Osteoblast (primary cell): ENCODE measurements around the gene COBLL1. TPM values are rescaled to one million over a fixed set of nuclear protein-coding genes. Genes with fewer than 3 reads are reported as not detected.

Source experiments
- DNase-seq: peaks from one replicate; pipeline ENCODE4 v3.0.0; 2011; ENCODE audit warnings: low spot score, mixed read lengths; ENCODE audit not compliant: insufficient read length; ENCODE audit errors: missing footprints
- H2AFZ ChIP-seq: 2 replicates; pipeline ENCODE4 v1.6.0; 2011; ENCODE audit warnings: mild to moderate bottlenecking, low read length
- H3K27ac ChIP-seq: 2 replicates; pipeline ENCODE4 v1.5.1; 2011; ENCODE audit warnings: mild to moderate bottlenecking, low read depth, low read length, moderate library complexity
- H3K27me3 ChIP-seq: 2 replicates; pipeline ENCODE4 v1.6.0; 2012; ENCODE audit warnings: mild to moderate bottlenecking, control low read depth, inconsistent platforms, low read length, moderate library complexity; ENCODE audit not compliant: insufficient read depth
- H3K36me3 ChIP-seq: 2 replicates; pipeline ENCODE4 v1.5.1; 2011; ENCODE audit warnings: mild to moderate bottlenecking, low read length, control low read depth, moderate library complexity; ENCODE audit not compliant: insufficient read depth
- H3K4me1 ChIP-seq: 2 replicates; pipeline ENCODE4 v1.5.1; 2011; ENCODE audit warnings: mild to moderate bottlenecking, low read length, control low read depth, moderate library complexity; ENCODE audit not compliant: insufficient read depth
- H3K4me2 ChIP-seq: 2 replicates; pipeline ENCODE4 v1.6.0; 2011; ENCODE audit warnings: mild to moderate bottlenecking, low read length; ENCODE audit not compliant: insufficient read depth
- H3K4me3 ChIP-seq: fragments of 200-600 bp; sonication (generic); 3 replicates; pipeline ENCODE4 v1.5.1; 2012; ENCODE audit warnings: mild to moderate bottlenecking, low read length, inconsistent platforms; ENCODE audit not compliant: insufficient read depth
- H3K79me2 ChIP-seq: 2 replicates; pipeline ENCODE4 v1.6.0; 2012; ENCODE audit warnings: mild to moderate bottlenecking, low read length, control low read depth, inconsistent platforms; ENCODE audit not compliant: insufficient read depth
- H3K9me3 ChIP-seq: 2 replicates; pipeline ENCODE4 v1.5.1; 2011; ENCODE audit warnings: low read depth, low read length, control low read depth
- H4K20me1 ChIP-seq: 2 replicates; pipeline ENCODE4 v1.6.0; 2012; ENCODE audit warnings: mild to moderate bottlenecking, low read length, control low read depth; ENCODE audit not compliant: insufficient read depth
- CTCF ChIP-seq: IDR thresholded peaks from 2 replicates; pipeline ENCODE4 v1.5.1; 2011; ENCODE audit warnings: mild to moderate bottlenecking, low read depth, low read length, moderate library complexity; ENCODE audit errors: extremely low read depth
- total RNA-seq: library from RNA; depleted of rRNA; stranded (reverse); fragments of >200 nt; gene quantifications from 2 replicates; pipeline ENCODE4 v1.2.3, GENCODE V29; 2012

Gene COBLL1
- total RNA-seq, 1 donor = 10.9 TPM

GRCh38 chr2:164824872-164825271, 16.8 kb downstream of the COBLL1 start:
- H3K27ac ChIP-seq = no peak overlapping the region
- H3K4me3 ChIP-seq = no peak overlapping the region
- no peaks in the 10 kb centered on the region for H3K9me3 ChIP-seq
- no peak overlapping the region for H2AFZ ChIP-seq
- no peak for TF ChIP-seq CTCF
- no peaks in the 10 kb centered on the region for H3K79me2 ChIP-seq
- H3K36me3 ChIP-seq = no peaks in the 10 kb centered on the region
- no peak for DNase-seq
- no peaks in the 10 kb centered on the region for H3K27me3 ChIP-seq
- peaks cover 2% of the 10 kb centered on the region for H3K4me1 ChIP-seq
- H3K4me2 ChIP-seq = no peak overlapping the region
- no peaks in the 10 kb centered on the region for H4K20me1 ChIP-seq

GRCh38 chr2:164823126-164823525, 18.5 kb downstream of the COBLL1 start:
- Histone ChIP-seq H3K4me3 (no peak overlapping the region), H3K27ac (no peak overlapping the region), H3K79me2 (no peaks in the 10 kb centered on the region), H3K27me3 (no peaks in the 10 kb centered on the region), H3K4me1 (peaks cover 2% of the 10 kb centered on the region), H3K9me3 (no peaks in the 10 kb centered on the region), H3K36me3 (no peaks in the 10 kb centered on the region), H3K4me2 (no peak overlapping the region), H4K20me1 (no peaks in the 10 kb centered on the region), H2AFZ (no peak overlapping the region)
- DNase-seq = no peak
- TF ChIP-seq CTCF = no peak

- no peak overlapping the region for H2AFZ ChIP-seq
- no peak overlapping the region for H3K4me2 ChIP-seq
- no peak for TF ChIP-seq CTCF
- no peak for DNase-seq
- no peaks in the 10 kb centered on the region for H3K27me3 ChIP-seq
- H4K20me1 ChIP-seq = no peaks in the 10 kb centered on the region
- peaks cover 2% of the 10 kb centered on the region for H3K4me1 ChIP-seq
- H3K36me3 ChIP-seq = no peaks in the 10 kb centered on the region
- no peak overlapping the region for H3K4me3 ChIP-seq
- no peaks in the 10 kb centered on the region for H3K9me3 ChIP-seq
- no peaks in the 10 kb centered on the region for H3K79me2 ChIP-seq
- H3K27ac ChIP-seq = no peak overlapping the region
Measured at GRCh38 chr2:164821338-164821737, 20.3 kb downstream of the COBLL1 start.

- no peak for DNase-seq
- Histone ChIP-seq H3K4me1 (no peaks in the 10 kb centered on the region), H3K9me3 (no peaks in the 10 kb centered on the region), H3K27me3 (no peaks in the 10 kb centered on the region), H3K79me2 (no peaks in the 10 kb centered on the region), H3K36me3 (no peaks in the 10 kb centered on the region), H2AFZ (no peak overlapping the region), H4K20me1 (no peaks in the 10 kb centered on the region), H3K27ac (no peak overlapping the region), H3K4me2 (no peak overlapping the region), H3K4me3 (no peak overlapping the region)
- no peak for TF ChIP-seq CTCF
Measured at GRCh38 chr2:164818149-164819136, 23.2 kb downstream of the COBLL1 start.
